Liver (tissue), 3 donors: ENCODE results near the gene PARD6B.

Experiments used
- EGR1 ChIP-seq, 2 donors: IDR thresholded peaks; 2 replicates each; pipeline ENCODE4 v1.6.1; 2016 to 2018; ENCODE audit warnings: antibody characterized with exemption in 2 of 2, low read depth in 2 of 2
- GABPA ChIP-seq, 2 donors: IDR thresholded peaks in 1 of 2; conservative IDR thresholded peaks in 1 of 2; 2 replicates each; pipeline ENCODE4 v1.6.1; 2016; ENCODE audit warnings: antibody characterized with exemption in 2 of 2, mild to moderate bottlenecking in 1 of 2, moderate library complexity in 1 of 2
- HNF4G ChIP-seq: IDR thresholded peaks from 2 replicates; pipeline ENCODE4 v1.6.1; 2016; ENCODE audit warnings: antibody characterized with exemption
- JUND ChIP-seq, 2 donors: IDR thresholded peaks; 2 replicates each; pipeline ENCODE4 v1.6.1; 2016; ENCODE audit warnings: antibody characterized with exemption in 2 of 2
- MAX ChIP-seq: IDR thresholded peaks from 2 replicates; pipeline ENCODE4 v1.6.1; 2016; ENCODE audit warnings: antibody characterized with exemption
- RAD21 ChIP-seq, 2 donors: IDR thresholded peaks; 2 replicates each; pipeline ENCODE4 v1.6.1; 2016; ENCODE audit warnings: antibody characterized with exemption in 2 of 2, mild to moderate bottlenecking in 2 of 2
- SP1 ChIP-seq: IDR thresholded peaks from 2 replicates; pipeline ENCODE4 v1.6.1; 2018; ENCODE audit warnings: antibody characterized with exemption, mild to moderate bottlenecking
- TAF1 ChIP-seq: conservative IDR thresholded peaks from 2 replicates; pipeline ENCODE4 v1.6.1; 2016; ENCODE audit warnings: antibody characterized with exemption, mild to moderate bottlenecking
- YY1 ChIP-seq: IDR thresholded peaks from 2 replicates; pipeline ENCODE4 v1.6.1; 2016; ENCODE audit warnings: antibody characterized with exemption, mild to moderate bottlenecking
- TF ChIP-seq, protein P1 (sequence below): fragments of 150-350 bp; IDR thresholded peaks from 2 replicates; pipeline ENCODE4 v1.5.1; 2017; ENCODE audit warnings: improper control_type of control experiment, low read depth, low read length; ENCODE audit not compliant: missing input control
- TF ChIP-seq, protein P2 (sequence below): IDR thresholded peaks from 2 replicates; pipeline ENCODE4 v1.6.1; 2016; ENCODE audit warnings: antibody characterized with exemption, mild to moderate bottlenecking
- donor health status: healthy.
- donor health status: healthy.

DNA sequence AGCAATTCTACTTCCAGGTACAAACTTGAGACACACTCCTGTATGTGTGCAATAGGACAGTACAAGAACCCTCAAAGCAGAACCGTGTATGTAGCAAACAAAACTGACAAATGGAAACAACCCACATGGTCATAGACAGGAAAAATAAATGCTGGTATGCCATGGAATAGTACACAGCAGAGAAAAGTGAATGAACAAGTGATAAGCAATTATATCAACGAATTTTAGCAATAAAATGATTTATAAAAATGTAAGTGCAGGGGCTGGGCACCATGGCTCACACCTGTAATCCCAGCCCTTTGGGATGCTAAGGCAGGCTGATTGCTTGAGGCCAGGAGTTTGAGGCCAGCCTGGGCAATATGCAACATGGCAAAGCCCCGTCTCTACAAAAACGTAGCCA is 49.3 kb upstream of the PARD6B start:
- TF ChIP-seq, protein P1, sequence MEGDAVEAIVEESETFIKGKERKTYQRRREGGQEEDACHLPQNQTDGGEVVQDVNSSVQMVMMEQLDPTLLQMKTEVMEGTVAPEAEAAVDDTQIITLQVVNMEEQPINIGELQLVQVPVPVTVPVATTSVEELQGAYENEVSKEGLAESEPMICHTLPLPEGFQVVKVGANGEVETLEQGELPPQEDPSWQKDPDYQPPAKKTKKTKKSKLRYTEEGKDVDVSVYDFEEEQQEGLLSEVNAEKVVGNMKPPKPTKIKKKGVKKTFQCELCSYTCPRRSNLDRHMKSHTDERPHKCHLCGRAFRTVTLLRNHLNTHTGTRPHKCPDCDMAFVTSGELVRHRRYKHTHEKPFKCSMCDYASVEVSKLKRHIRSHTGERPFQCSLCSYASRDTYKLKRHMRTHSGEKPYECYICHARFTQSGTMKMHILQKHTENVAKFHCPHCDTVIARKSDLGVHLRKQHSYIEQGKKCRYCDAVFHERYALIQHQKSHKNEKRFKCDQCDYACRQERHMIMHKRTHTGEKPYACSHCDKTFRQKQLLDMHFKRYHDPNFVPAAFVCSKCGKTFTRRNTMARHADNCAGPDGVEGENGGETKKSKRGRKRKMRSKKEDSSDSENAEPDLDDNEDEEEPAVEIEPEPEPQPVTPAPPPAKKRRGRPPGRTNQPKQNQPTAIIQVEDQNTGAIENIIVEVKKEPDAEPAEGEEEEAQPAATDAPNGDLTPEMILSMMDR = no peak
- TF ChIP-seq, protein P2, sequence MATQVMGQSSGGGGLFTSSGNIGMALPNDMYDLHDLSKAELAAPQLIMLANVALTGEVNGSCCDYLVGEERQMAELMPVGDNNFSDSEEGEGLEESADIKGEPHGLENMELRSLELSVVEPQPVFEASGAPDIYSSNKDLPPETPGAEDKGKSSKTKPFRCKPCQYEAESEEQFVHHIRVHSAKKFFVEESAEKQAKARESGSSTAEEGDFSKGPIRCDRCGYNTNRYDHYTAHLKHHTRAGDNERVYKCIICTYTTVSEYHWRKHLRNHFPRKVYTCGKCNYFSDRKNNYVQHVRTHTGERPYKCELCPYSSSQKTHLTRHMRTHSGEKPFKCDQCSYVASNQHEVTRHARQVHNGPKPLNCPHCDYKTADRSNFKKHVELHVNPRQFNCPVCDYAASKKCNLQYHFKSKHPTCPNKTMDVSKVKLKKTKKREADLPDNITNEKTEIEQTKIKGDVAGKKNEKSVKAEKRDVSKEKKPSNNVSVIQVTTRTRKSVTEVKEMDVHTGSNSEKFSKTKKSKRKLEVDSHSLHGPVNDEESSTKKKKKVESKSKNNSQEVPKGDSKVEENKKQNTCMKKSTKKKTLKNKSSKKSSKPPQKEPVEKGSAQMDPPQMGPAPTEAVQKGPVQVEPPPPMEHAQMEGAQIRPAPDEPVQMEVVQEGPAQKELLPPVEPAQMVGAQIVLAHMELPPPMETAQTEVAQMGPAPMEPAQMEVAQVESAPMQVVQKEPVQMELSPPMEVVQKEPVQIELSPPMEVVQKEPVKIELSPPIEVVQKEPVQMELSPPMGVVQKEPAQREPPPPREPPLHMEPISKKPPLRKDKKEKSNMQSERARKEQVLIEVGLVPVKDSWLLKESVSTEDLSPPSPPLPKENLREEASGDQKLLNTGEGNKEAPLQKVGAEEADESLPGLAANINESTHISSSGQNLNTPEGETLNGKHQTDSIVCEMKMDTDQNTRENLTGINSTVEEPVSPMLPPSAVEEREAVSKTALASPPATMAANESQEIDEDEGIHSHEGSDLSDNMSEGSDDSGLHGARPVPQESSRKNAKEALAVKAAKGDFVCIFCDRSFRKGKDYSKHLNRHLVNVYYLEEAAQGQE = no peak
- no peak for TF ChIP-seq HNF4G
- no peak for TF ChIP-seq RAD21 (IDR thresholded peaks at IDR 0.05)
- no peak for TF ChIP-seq EGR1 (IDR thresholded peaks at IDR 0.05; ENCODE audit: low read depth in 2 of 2)
- no peak for TF ChIP-seq MAX
- TF ChIP-seq JUND (IDR thresholded peaks at IDR 0.05) = no peak
- no peak for TF ChIP-seq SP1
- no peak for TF ChIP-seq YY1
- TF ChIP-seq GABPA (IDR thresholded peaks at IDR 0.05 in 1 of 2, conservative IDR thresholded peaks at IDR 0.05 in 1 of 2) = no peak
- TF ChIP-seq TAF1 = no peak
